ENCODE measurements around the gene UBE2H. TPM values are rescaled to one million over a fixed set of nuclear protein-coding genes. Genes with fewer than 3 reads are reported as not detected.

The UBE2H gene
- total and polyA plus RNA-seq, 2 donors, result 23.2 to 31.8 TPM

GRCh38 chr7:129947049-129947448 is 5.7 kb downstream of the UBE2H start:
- no peaks in the 10 kb centered on the region for H3K9me3 ChIP-seq (ENCODE audit: control insufficient read depth in 2 of 2, insufficient read depth in 1 of 2, low read length in 1 of 2)
- DNase-seq (ENCODE audit: low read depth in 6 of 9, low spot score in 9 of 9), result no peak
- WGBS, result 89% methylated on average over 3 of the region's 3 CpGs
- no peak overlapping the region for H3K27ac ChIP-seq (ENCODE audit: low read depth in 1 of 2, low read length in 1 of 2)
- H3K4me1 ChIP-seq (ENCODE audit: control insufficient read depth in 2 of 2, insufficient read depth in 2 of 2, low read length in 2 of 2), result peaks cover 16 to 32% of the 10 kb centered on the region in 2 donors
- no peak overlapping the region for H3K4me3 ChIP-seq (ENCODE audit: low read length in 2 of 2)
- H3K36me3 ChIP-seq (ENCODE audit: control insufficient read depth in 2 of 2, insufficient read depth in 2 of 2, low read length in 1 of 2), result peaks cover 0 to 10% of the 10 kb centered on the region in 2 donors
- no peaks in the 10 kb centered on the region for H3K27me3 ChIP-seq (ENCODE audit: control insufficient read depth in 2 of 2, insufficient read depth in 1 of 2, low read length in 1 of 2)

GRCh38 chr7:129946282-129946681 is 6.5 kb downstream of the UBE2H start:
- H3K4me3 ChIP-seq (ENCODE audit: low read length in 2 of 2), result no peak overlapping the region
- peaks cover 16 to 28% of the 10 kb centered on the region in 2 donors for H3K4me1 ChIP-seq (ENCODE audit: control insufficient read depth in 2 of 2, insufficient read depth in 2 of 2, low read length in 2 of 2)
- peaks cover 0 to 11% of the 10 kb centered on the region in 2 donors for H3K36me3 ChIP-seq (ENCODE audit: control insufficient read depth in 2 of 2, insufficient read depth in 2 of 2, low read length in 1 of 2)
- over 99% methylated on average over 5 of the region's 5 CpGs for WGBS
- no peaks in the 10 kb centered on the region for H3K9me3 ChIP-seq (ENCODE audit: control insufficient read depth in 2 of 2, insufficient read depth in 1 of 2, low read length in 1 of 2)
- no peak overlapping the region for H3K27ac ChIP-seq (ENCODE audit: low read depth in 1 of 2, low read length in 1 of 2)
- no peak for DNase-seq (ENCODE audit: low read depth in 6 of 9, low spot score in 9 of 9)
- H3K27me3 ChIP-seq (ENCODE audit: control insufficient read depth in 2 of 2, insufficient read depth in 1 of 2, low read length in 1 of 2), result no peaks in the 10 kb centered on the region

- DNase-seq (ENCODE audit: low read depth in 6 of 9, low spot score in 9 of 9), result no peak
- H3K4me1 ChIP-seq (ENCODE audit: control insufficient read depth in 2 of 2, insufficient read depth in 2 of 2, low read length in 2 of 2), result peaks cover 4 to 7% of the 10 kb centered on the region in 2 donors
- WGBS, result 97% methylated on average over 6 of the region's 6 CpGs
- H3K27ac ChIP-seq (ENCODE audit: low read depth in 1 of 2, low read length in 1 of 2), result no peak overlapping the region
- H3K4me3 ChIP-seq (ENCODE audit: low read length in 2 of 2), result no peak overlapping the region
- peaks cover 0 to 17% of the 10 kb centered on the region in 2 donors for H3K36me3 ChIP-seq (ENCODE audit: control insufficient read depth in 2 of 2, insufficient read depth in 2 of 2, low read length in 1 of 2)
- H3K9me3 ChIP-seq (ENCODE audit: control insufficient read depth in 2 of 2, insufficient read depth in 1 of 2, low read length in 1 of 2), result no peaks in the 10 kb centered on the region
- H3K27me3 ChIP-seq (ENCODE audit: control insufficient read depth in 2 of 2, insufficient read depth in 1 of 2, low read length in 1 of 2), result no peaks in the 10 kb centered on the region
Observed at GRCh38 chr7:129943352-129943751, 9.4 kb downstream of the UBE2H start.

GRCh38 chr7:129940329-129940728 is 12.4 kb downstream of the UBE2H start:
- Histone ChIP-seq H3K36me3 (ENCODE audit: control insufficient read depth in 2 of 2, insufficient read depth in 2 of 2, low read length in 1 of 2) (peaks cover 0 to 15% of the 10 kb centered on the region in 2 donors), H3K4me3 (ENCODE audit: low read length in 2 of 2) (no peak overlapping the region), H3K9me3 (ENCODE audit: control insufficient read depth in 2 of 2, insufficient read depth in 1 of 2, low read length in 1 of 2) (no peaks in the 10 kb centered on the region), H3K27me3 (ENCODE audit: control insufficient read depth in 2 of 2, insufficient read depth in 1 of 2, low read length in 1 of 2) (no peaks in the 10 kb centered on the region), H3K4me1 (ENCODE audit: control insufficient read depth in 2 of 2, insufficient read depth in 2 of 2, low read length in 2 of 2) (no peaks in the 10 kb centered on the region), H3K27ac (ENCODE audit: low read depth in 1 of 2, low read length in 1 of 2) (no peak overlapping the region)
- 97% methylated on average over 2 of the region's 2 CpGs for WGBS
- DNase-seq (ENCODE audit: low read depth in 6 of 9, low spot score in 9 of 9), result no peak

- Histone ChIP-seq H3K27me3 (ENCODE audit: control insufficient read depth in 2 of 2, insufficient read depth in 1 of 2, low read length in 1 of 2) (no peaks in the 10 kb centered on the region), H3K36me3 (ENCODE audit: control insufficient read depth in 2 of 2, insufficient read depth in 2 of 2, low read length in 1 of 2) (peaks cover 3 to 15% of the 10 kb centered on the region in 2 donors), H3K9me3 (ENCODE audit: control insufficient read depth in 2 of 2, insufficient read depth in 1 of 2, low read length in 1 of 2) (no peaks in the 10 kb centered on the region), H3K4me1 (ENCODE audit: control insufficient read depth in 2 of 2, insufficient read depth in 2 of 2, low read length in 2 of 2) (no peaks in the 10 kb centered on the region), H3K4me3 (ENCODE audit: low read length in 2 of 2) (no peak overlapping the region), H3K27ac (ENCODE audit: low read depth in 1 of 2, low read length in 1 of 2) (no peak overlapping the region)
- no peak for DNase-seq (ENCODE audit: low read depth in 6 of 9, low spot score in 9 of 9)
- over 99% methylated on average over 4 of the region's 4 CpGs for WGBS
Observed at GRCh38 chr7:129939881-129940280, 12.9 kb downstream of the UBE2H start.

GRCh38 chr7:129933627-129934026 is 19.1 kb downstream of the UBE2H start:
- no peak overlapping the region for H3K27ac ChIP-seq (ENCODE audit: low read depth in 1 of 2, low read length in 1 of 2)
- no peaks in the 10 kb centered on the region for H3K27me3 ChIP-seq (ENCODE audit: control insufficient read depth in 2 of 2, insufficient read depth in 1 of 2, low read length in 1 of 2)
- 95% methylated on average over 3 of the region's 3 CpGs for WGBS
- H3K36me3 ChIP-seq (ENCODE audit: control insufficient read depth in 2 of 2, insufficient read depth in 2 of 2, low read length in 1 of 2), result peaks cover 3 to 15% of the 10 kb centered on the region in 2 donors
- DNase-seq (ENCODE audit: low read depth in 6 of 9, low spot score in 9 of 9), result no peak
- no peaks in the 10 kb centered on the region for H3K9me3 ChIP-seq (ENCODE audit: control insufficient read depth in 2 of 2, insufficient read depth in 1 of 2, low read length in 1 of 2)
- no peaks in the 10 kb centered on the region for H3K4me1 ChIP-seq (ENCODE audit: control insufficient read depth in 2 of 2, insufficient read depth in 2 of 2, low read length in 2 of 2)
- no peak overlapping the region for H3K4me3 ChIP-seq (ENCODE audit: low read length in 2 of 2)

- Histone ChIP-seq H3K4me1 (ENCODE audit: control insufficient read depth in 2 of 2, insufficient read depth in 2 of 2, low read length in 2 of 2) (no peaks in the 10 kb centered on the region), H3K9me3 (ENCODE audit: control insufficient read depth in 2 of 2, insufficient read depth in 1 of 2, low read length in 1 of 2) (no peaks in the 10 kb centered on the region), H3K27ac (ENCODE audit: low read depth in 1 of 2, low read length in 1 of 2) (no peak overlapping the region), H3K36me3 (ENCODE audit: control insufficient read depth in 2 of 2, insufficient read depth in 2 of 2, low read length in 1 of 2) (peaks cover 0 to 19% of the 10 kb centered on the region in 2 donors), H3K27me3 (ENCODE audit: control insufficient read depth in 2 of 2, insufficient read depth in 1 of 2, low read length in 1 of 2) (no peaks in the 10 kb centered on the region), H3K4me3 (ENCODE audit: low read length in 2 of 2) (no peak overlapping the region)
- WGBS, result 97% methylated on average over 3 of the region's 3 CpGs
- DNase-seq (ENCODE audit: low read depth in 6 of 9, low spot score in 9 of 9), result no peak
Observed at GRCh38 chr7:129926618-129927017, 26.1 kb downstream of the UBE2H start.

- Histone ChIP-seq H3K27ac (ENCODE audit: low read depth in 1 of 2, low read length in 1 of 2) (no peak overlapping the region), H3K4me1 (ENCODE audit: control insufficient read depth in 2 of 2, insufficient read depth in 2 of 2, low read length in 2 of 2) (no peaks in the 10 kb centered on the region), H3K9me3 (ENCODE audit: control insufficient read depth in 2 of 2, insufficient read depth in 1 of 2, low read length in 1 of 2) (no peaks in the 10 kb centered on the region), H3K36me3 (ENCODE audit: control insufficient read depth in 2 of 2, insufficient read depth in 2 of 2, low read length in 1 of 2) (peaks cover 0 to 23% of the 10 kb centered on the region in 2 donors), H3K27me3 (ENCODE audit: control insufficient read depth in 2 of 2, insufficient read depth in 1 of 2, low read length in 1 of 2) (no peaks in the 10 kb centered on the region), H3K4me3 (ENCODE audit: low read length in 2 of 2) (no peak overlapping the region)
- WGBS, result 97% methylated on average over 8 of the region's 8 CpGs
- DNase-seq (ENCODE audit: low read depth in 6 of 9, low spot score in 9 of 9), result no peak
Observed at GRCh38 chr7:129925416-129926002, 27.3 kb downstream of the UBE2H start.

- peaks cover 0 to 20% of the 10 kb centered on the region in 2 donors for H3K36me3 ChIP-seq (ENCODE audit: control insufficient read depth in 2 of 2, insufficient read depth in 2 of 2, low read length in 1 of 2)
- no peaks in the 10 kb centered on the region for H3K9me3 ChIP-seq (ENCODE audit: control insufficient read depth in 2 of 2, insufficient read depth in 1 of 2, low read length in 1 of 2)
- no peak overlapping the region for H3K4me3 ChIP-seq (ENCODE audit: low read length in 2 of 2)
- no peak for DNase-seq (ENCODE audit: low read depth in 6 of 9, low spot score in 9 of 9)
- no peak overlapping the region for H3K27ac ChIP-seq (ENCODE audit: low read depth in 1 of 2, low read length in 1 of 2)
- WGBS, result 87% methylated on average over 4 of the region's 4 CpGs
- no peaks in the 10 kb centered on the region for H3K4me1 ChIP-seq (ENCODE audit: control insufficient read depth in 2 of 2, insufficient read depth in 2 of 2, low read length in 2 of 2)
- no peaks in the 10 kb centered on the region for H3K27me3 ChIP-seq (ENCODE audit: control insufficient read depth in 2 of 2, insufficient read depth in 1 of 2, low read length in 1 of 2)
Observed at GRCh38 chr7:129924602-129925001, 28.2 kb downstream of the UBE2H start.

All from thymus (tissue), 11 donors.